Calu3 (cell line): ENCODE measurements around the gene TNPO1. TPM values are rescaled to one million over a fixed set of nuclear protein-coding genes. Genes with fewer than 3 reads are reported as not detected.

ENCODE experiments used
- BruUV-seq: library from RNA; stranded (reverse); fragments of 400-500 nt; replicated peaks from 2 replicates; lab custom pipeline; 2021; lab: Mats Ljungman, UMichigan
- CTCF ChIA-PET: fragments of 300-600 bp; sonication (Branson Sonifier 250); formaldehyde crosslinking; loops from one replicate; lab custom pipeline; 2022; ENCODE audit warnings: antibody characterized with exemption; lab: Charles Lee
- DNase-seq: peaks from one replicate; pipeline ENCODE4 v3.0.0; 2022
- H3K27ac Mint-ChIP-seq: one replicate; pipeline ENCODE4 v1.8.0; 2022; ENCODE audit warnings: mixed read lengths; ENCODE audit not compliant: unreplicated experiment
- H3K27me3 Mint-ChIP-seq: one replicate; pipeline ENCODE4 v1.8.0; 2022; ENCODE audit warnings: mixed read lengths; ENCODE audit not compliant: unreplicated experiment
- H3K36me3 Mint-ChIP-seq: one replicate; pipeline ENCODE4 v1.8.0; 2022; ENCODE audit warnings: mild to moderate bottlenecking, moderate library complexity, mixed read lengths; ENCODE audit not compliant: insufficient read depth, unreplicated experiment
- H3K4me1 Mint-ChIP-seq: one replicate; pipeline ENCODE4 v1.8.0; 2022; ENCODE audit warnings: mild to moderate bottlenecking, low read depth, mixed read lengths; ENCODE audit not compliant: unreplicated experiment
- H3K4me3 Mint-ChIP-seq: one replicate; pipeline ENCODE4 v1.8.0; 2022; ENCODE audit warnings: mild to moderate bottlenecking, low read depth, moderate library complexity, mixed read lengths; ENCODE audit not compliant: unreplicated experiment
- H3K9me3 Mint-ChIP-seq: one replicate; pipeline ENCODE4 v1.8.0; 2022; ENCODE audit warnings: low read depth, mixed read lengths; ENCODE audit not compliant: unreplicated experiment
- intact Hi-C: fragments of 100-400 bp; cut with micrococcal nuclease; formaldehyde crosslinking; loops from one replicate; pipeline ENCODE4 v1.10.0; 2022; ENCODE audit not compliant: unreplicated experiment
- total RNA-seq: library from RNA; stranded (reverse); gene quantifications from 2 replicates; pipeline ENCODE4 v1.2.3, GENCODE V29; 2022
- TF ChIP-seq, protein P1 (sequence below): fragments of 200-600 bp; IDR thresholded peaks from one replicate; pipeline ENCODE4 v1.8.0; 2022; ENCODE audit warnings: antibody characterized with exemption; ENCODE audit not compliant: unreplicated experiment

The TNPO1 gene
- total RNA-seq, 1 experiment from 2014 or later, result 138 TPM

DNA sequence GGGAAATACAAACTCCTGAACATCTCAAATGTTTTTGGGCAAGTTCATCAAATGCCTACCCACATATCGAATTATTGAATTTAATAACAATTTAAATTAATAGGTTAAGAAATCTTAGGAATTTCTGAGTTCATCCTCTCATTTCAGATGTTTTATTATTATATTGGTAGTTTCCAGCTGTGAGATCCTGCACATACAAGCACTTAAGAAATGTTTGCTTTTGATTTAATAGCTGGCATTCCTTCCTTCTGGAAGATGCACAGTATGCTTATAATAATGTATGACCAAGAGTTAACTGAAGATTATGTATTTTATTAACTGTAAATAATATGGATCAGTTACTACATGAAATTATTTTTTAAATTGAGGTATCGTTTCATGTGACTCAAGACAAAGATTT is 13.9 kb downstream of the TNPO1 start:
- Mint-ChIP-seq H3K4me3 (no peak overlapping the region), H3K27me3 (no peaks in the 10 kb centered on the region), H3K9me3 (no peaks in the 10 kb centered on the region), H3K36me3 (no peaks in the 10 kb centered on the region), H3K4me1 (peaks cover 6% of the 10 kb centered on the region), H3K27ac (no peak overlapping the region)
- no TSS peak for BruUV-seq
- no peak for DNase-seq
- CTCF ChIA-PET, result no interaction called here
- intact Hi-C loops, result no loop called here
- TF ChIP-seq, protein P1, sequence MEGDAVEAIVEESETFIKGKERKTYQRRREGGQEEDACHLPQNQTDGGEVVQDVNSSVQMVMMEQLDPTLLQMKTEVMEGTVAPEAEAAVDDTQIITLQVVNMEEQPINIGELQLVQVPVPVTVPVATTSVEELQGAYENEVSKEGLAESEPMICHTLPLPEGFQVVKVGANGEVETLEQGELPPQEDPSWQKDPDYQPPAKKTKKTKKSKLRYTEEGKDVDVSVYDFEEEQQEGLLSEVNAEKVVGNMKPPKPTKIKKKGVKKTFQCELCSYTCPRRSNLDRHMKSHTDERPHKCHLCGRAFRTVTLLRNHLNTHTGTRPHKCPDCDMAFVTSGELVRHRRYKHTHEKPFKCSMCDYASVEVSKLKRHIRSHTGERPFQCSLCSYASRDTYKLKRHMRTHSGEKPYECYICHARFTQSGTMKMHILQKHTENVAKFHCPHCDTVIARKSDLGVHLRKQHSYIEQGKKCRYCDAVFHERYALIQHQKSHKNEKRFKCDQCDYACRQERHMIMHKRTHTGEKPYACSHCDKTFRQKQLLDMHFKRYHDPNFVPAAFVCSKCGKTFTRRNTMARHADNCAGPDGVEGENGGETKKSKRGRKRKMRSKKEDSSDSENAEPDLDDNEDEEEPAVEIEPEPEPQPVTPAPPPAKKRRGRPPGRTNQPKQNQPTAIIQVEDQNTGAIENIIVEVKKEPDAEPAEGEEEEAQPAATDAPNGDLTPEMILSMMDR, result no peak

DNA sequence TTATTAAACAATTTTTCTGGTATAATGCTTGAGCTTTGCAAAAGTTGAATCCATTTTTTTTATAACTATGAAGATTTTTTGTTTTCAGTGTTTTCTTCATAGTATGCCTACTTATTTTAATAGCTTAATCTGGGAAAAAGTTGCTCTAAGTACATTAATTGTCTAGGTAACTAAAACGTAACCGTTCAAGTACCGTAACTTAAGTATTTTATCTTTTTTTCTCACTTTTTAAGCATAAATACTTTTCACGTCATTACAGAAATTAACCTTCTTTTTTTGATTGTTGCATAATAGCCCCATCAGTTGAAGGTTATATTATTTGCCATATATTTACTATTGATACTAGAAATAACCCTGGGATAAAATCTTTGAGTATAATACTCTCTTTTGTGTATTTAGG is 15.2 kb downstream of the TNPO1 start:
- intact Hi-C loops, result no loop called here
- Mint-ChIP-seq H3K27me3 (no peaks in the 10 kb centered on the region), H3K4me3 (no peak overlapping the region), H3K4me1 (peaks cover 20% of the 10 kb centered on the region), H3K36me3 (no peaks in the 10 kb centered on the region), H3K27ac (no peak overlapping the region), H3K9me3 (no peaks in the 10 kb centered on the region)
- CTCF ChIA-PET, result no interaction called here
- no TSS peak for BruUV-seq
- TF ChIP-seq, protein P1, result no peak
- DNase-seq, result no peak

DNA sequence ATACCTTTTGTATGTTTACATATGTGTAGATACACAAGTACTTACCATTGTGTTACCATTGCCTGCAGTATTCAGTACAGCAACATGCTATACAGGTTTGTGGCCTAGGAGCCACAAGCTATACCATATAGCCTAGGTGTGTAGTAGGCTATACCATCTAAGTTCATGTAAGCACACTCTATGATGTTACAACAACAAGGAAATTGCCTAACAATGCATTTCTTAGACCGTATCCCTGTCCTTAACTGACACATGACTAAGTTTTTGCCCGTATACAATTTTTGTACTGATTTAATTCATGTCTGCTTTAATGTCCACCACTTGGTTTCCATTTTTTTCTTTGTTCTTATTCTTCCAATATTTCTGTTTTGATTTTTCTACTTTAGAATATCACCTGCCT is 18.5 kb downstream of the TNPO1 start:
- Mint-ChIP-seq H3K4me3 (no peak overlapping the region), H3K4me1 (peaks cover 52% of the 10 kb centered on the region), H3K36me3 (no peaks in the 10 kb centered on the region), H3K27me3 (no peaks in the 10 kb centered on the region), H3K9me3 (no peaks in the 10 kb centered on the region), H3K27ac (no peak overlapping the region)
- BruUV-seq, result no TSS peak
- CTCF ChIA-PET, result no interaction called here
- TF ChIP-seq, protein P1, result no peak
- intact Hi-C loops, result no loop called here
- no peak for DNase-seq

DNA sequence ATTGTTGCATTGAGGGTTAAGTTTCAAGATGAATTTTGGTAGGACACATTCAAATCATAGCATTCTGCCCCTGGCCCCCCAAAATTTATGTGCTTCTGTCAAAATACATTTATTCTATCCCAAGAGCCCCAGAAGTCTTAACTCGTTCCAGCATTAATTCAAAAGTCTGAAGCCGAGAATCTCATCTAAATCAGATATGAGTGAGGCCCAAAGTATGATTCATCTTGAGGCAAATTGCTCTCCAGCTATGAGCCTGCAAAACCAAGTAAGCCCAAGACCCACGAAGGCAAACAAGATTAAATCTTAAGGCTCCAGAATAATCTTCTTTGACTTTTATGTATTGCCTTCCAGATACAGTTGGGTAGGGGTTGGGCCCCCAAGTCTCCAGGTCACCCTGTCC is 19.2 kb downstream of the TNPO1 start:
- Mint-ChIP-seq H3K27ac (no peak overlapping the region), H3K27me3 (no peaks in the 10 kb centered on the region), H3K4me3 (no peak overlapping the region), H3K9me3 (no peaks in the 10 kb centered on the region), H3K4me1 (peaks cover 59% of the 10 kb centered on the region), H3K36me3 (no peaks in the 10 kb centered on the region)
- intact Hi-C loops, result no loop called here
- CTCF ChIA-PET, result interaction anchor here (0.6 kb wide), 1 partner anchor 69 kb away, joined by 3 read pairs; no protein-coding TSS in a partner anchor
- DNase-seq, result no peak
- TF ChIP-seq, protein P1, result no peak
- BruUV-seq, result no TSS peak
